Keratinocyte (primary cell): ENCODE results near the gene SCAPER. TPM values are rescaled to one million over a fixed set of nuclear protein-coding genes. Genes with fewer than 3 reads are reported as not detected.

Source experiments
- DNase-seq: peaks from one replicate; pipeline ENCODE4 v3.0.0-alpha.2; 2011; ENCODE audit warnings: low read depth, missing footprints, low spot score
- FAIRE-seq: peaks from 2 replicates; lab custom pipeline; 2011; peaks lifted over from hg19 to GRCh38; lab: Jason Lieb, UNC
- H2AFZ ChIP-seq: 2 replicates; pipeline ENCODE4 v1.6.0; 2012; ENCODE audit warnings: low read length, control low read depth, inconsistent platforms; ENCODE audit not compliant: control insufficient read depth
- H3K27ac ChIP-seq: 2 replicates; pipeline ENCODE4 v1.5.1; 2011; ENCODE audit warnings: low read length; ENCODE audit not compliant: control insufficient read depth, insufficient read depth
- H3K27me3 ChIP-seq: 3 replicates; pipeline ENCODE4 v1.6.0; 2011; ENCODE audit warnings: low read length; ENCODE audit not compliant: control insufficient read depth, insufficient read depth; ENCODE audit errors: extremely low read depth
- H3K36me3 ChIP-seq, 2 experiments: 2 replicates in 1 of 2; 3 replicates in 1 of 2; pipeline ENCODE4 v1.5.1; 2011; ENCODE audit warnings: low read length in 2 of 2, mild to moderate bottlenecking in 1 of 2; ENCODE audit not compliant: control insufficient read depth in 2 of 2, insufficient read depth in 2 of 2; ENCODE audit errors: extremely low read depth in 1 of 2
- H3K4me1 ChIP-seq: 3 replicates; pipeline ENCODE4 v1.5.1; 2011; ENCODE audit warnings: low read length; ENCODE audit not compliant: control insufficient read depth, insufficient read depth; ENCODE audit errors: extremely low read depth
- H3K4me2 ChIP-seq: 3 replicates; pipeline ENCODE4 v1.6.0; 2011; ENCODE audit warnings: low read depth, low read length; ENCODE audit not compliant: control insufficient read depth, insufficient read depth; ENCODE audit errors: extremely low read depth
- H3K4me3 ChIP-seq, 3 experiments: fragments of 200-600 bp in 1 of 3; sonication (generic) in 1 of 3; 2 replicates in 2 of 3; 3 replicates in 1 of 3; pipeline ENCODE4 v1.5.1; 2011 to 2016; ENCODE audit warnings: low read length in 3 of 3, mild to moderate bottlenecking in 3 of 3, control low read depth in 2 of 3, inconsistent platforms in 1 of 3, low read depth in 1 of 3, mixed read lengths in 1 of 3, mixed run types in 1 of 3, moderate library complexity in 1 of 3; ENCODE audit not compliant: control insufficient read depth in 2 of 3, insufficient read depth in 2 of 3; ENCODE audit errors: extremely low read depth in 1 of 3
- H3K79me2 ChIP-seq: 2 replicates; pipeline ENCODE4 v1.6.0; 2012; ENCODE audit warnings: low read length; ENCODE audit not compliant: control insufficient read depth, insufficient read depth
- H3K9ac ChIP-seq: 3 replicates; pipeline ENCODE4 v1.6.0; 2011; ENCODE audit warnings: low read length; ENCODE audit not compliant: control insufficient read depth, insufficient read depth; ENCODE audit errors: extremely low read depth
- H3K9me1 ChIP-seq: 3 replicates; pipeline ENCODE4 v1.6.0; 2011; ENCODE audit warnings: low read length; ENCODE audit not compliant: control insufficient read depth, insufficient read depth; ENCODE audit errors: extremely low read depth
- H3K9me3 ChIP-seq: 2 replicates; pipeline ENCODE4 v1.5.1; 2012; ENCODE audit warnings: low read depth, low read length; ENCODE audit not compliant: control insufficient read depth
- H4K20me1 ChIP-seq: 3 replicates; pipeline ENCODE4 v1.6.0; 2011; ENCODE audit warnings: low read length; ENCODE audit not compliant: control insufficient read depth, insufficient read depth; ENCODE audit errors: extremely low read depth
- EZH2 ChIP-seq: IDR thresholded peaks from one replicate; pipeline ENCODE4 v1.6.1; 2012; ENCODE audit warnings: inconsistent platforms, mild to moderate bottlenecking, low read length, moderate library complexity
- dilution Hi-C: fragments of 300-500 bp; cut with MboI; formaldehyde crosslinking; loops from one replicate; pipeline ENCODE4 v1.7.0; 2020; ENCODE audit warnings: low sequenced_read_pairs; ENCODE audit not compliant: extremely low pct_ligation_motif_present
- polyA plus RNA-seq, 5 experiments: library from polyadenylated mRNA; depleted of rRNA in 3 of 5; stranded (reverse) in 3 of 5; stranded (forward) in 1 of 5; unstranded in 1 of 5; fragments of >200 nt; gene quantifications; 1 replicate in 1 of 5; 2 replicates in 3 of 5; 3 replicates in 1 of 5; pipeline versions ENCODE4 v1.2.1 to v1.2.3, GENCODE V29; 2011 to 2012; ENCODE audit warnings: missing spikeins in 2 of 5, low read depth in 1 of 5, low replicate concordance in 1 of 5
- TF ChIP-seq, protein P1 (sequence below), 3 experiments: IDR thresholded peaks in 1 of 3; conservative IDR thresholded peaks in 1 of 3; optimal IDR thresholded peaks in 1 of 3; 2 replicates in 2 of 3; 3 replicates in 1 of 3; pipeline versions ENCODE3 to v1.5.1; 2011; ENCODE audit warnings: low read length in 3 of 3, mild to moderate bottlenecking in 3 of 3, moderate library complexity in 2 of 3, control low read depth in 1 of 3, inconsistent platforms in 1 of 3; ENCODE audit not compliant: insufficient read depth in 2 of 3; ENCODE audit errors: extremely low read depth in 1 of 3

SCAPER gene
- polyA plus RNA-seq, 1 donor (not counting 4 experiments of a cell fraction or from before 2014, with no cell fraction given) = 5.2 TPM

DNA sequence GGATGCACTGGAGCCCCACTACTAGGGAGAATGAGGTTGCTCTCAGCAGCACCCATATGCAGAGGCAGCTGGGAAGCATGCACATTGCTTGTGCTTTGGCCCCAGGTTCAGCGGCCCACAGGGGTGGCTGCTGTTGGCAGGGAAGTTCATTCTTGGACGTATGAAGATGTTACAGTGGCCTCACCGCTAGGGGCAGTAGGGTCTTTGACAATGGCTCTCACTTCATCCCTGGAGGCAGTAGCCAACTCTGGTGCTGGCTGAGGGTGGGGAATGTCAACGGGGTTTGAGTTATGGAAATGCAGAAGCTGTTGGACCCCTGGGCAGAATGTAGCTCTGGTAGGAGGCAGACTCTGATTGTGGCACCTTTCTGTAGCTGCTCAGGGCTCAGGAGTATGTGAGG is 279.9 kb downstream of the SCAPER start:
- Histone ChIP-seq H3K9me1 (no peaks in the 10 kb centered on the region), H4K20me1 (no peaks in the 10 kb centered on the region), H3K27me3 (no peaks in the 10 kb centered on the region), H3K4me2 (no peak overlapping the region), H3K4me1 (no peaks in the 10 kb centered on the region), H3K4me3 (no peak overlapping the region), H3K9me3 (no peaks in the 10 kb centered on the region), H3K79me2 (no peaks in the 10 kb centered on the region), H3K36me3 (peaks cover 0 to 2% of the 10 kb centered on the region in 2 experiments), H2AFZ (no peak overlapping the region), H3K9ac (no peak overlapping the region), H3K27ac (no peak overlapping the region)
- FAIRE-seq (no peak), DNase-seq (no peak)
- no peak for TF ChIP-seq EZH2
- TF ChIP-seq, protein P1, sequence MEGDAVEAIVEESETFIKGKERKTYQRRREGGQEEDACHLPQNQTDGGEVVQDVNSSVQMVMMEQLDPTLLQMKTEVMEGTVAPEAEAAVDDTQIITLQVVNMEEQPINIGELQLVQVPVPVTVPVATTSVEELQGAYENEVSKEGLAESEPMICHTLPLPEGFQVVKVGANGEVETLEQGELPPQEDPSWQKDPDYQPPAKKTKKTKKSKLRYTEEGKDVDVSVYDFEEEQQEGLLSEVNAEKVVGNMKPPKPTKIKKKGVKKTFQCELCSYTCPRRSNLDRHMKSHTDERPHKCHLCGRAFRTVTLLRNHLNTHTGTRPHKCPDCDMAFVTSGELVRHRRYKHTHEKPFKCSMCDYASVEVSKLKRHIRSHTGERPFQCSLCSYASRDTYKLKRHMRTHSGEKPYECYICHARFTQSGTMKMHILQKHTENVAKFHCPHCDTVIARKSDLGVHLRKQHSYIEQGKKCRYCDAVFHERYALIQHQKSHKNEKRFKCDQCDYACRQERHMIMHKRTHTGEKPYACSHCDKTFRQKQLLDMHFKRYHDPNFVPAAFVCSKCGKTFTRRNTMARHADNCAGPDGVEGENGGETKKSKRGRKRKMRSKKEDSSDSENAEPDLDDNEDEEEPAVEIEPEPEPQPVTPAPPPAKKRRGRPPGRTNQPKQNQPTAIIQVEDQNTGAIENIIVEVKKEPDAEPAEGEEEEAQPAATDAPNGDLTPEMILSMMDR (optimal IDR thresholded peaks at IDR 0.05 in 1 of 3, IDR thresholded peaks at IDR 0.05 in 1 of 3, conservative IDR thresholded peaks at IDR 0.05 in 1 of 3; ENCODE audit: extremely low read depth in 1 of 3, insufficient read depth in 2 of 3, low read length in 3 of 3) = no peak
- dilution Hi-C loops = no loop called here

DNA sequence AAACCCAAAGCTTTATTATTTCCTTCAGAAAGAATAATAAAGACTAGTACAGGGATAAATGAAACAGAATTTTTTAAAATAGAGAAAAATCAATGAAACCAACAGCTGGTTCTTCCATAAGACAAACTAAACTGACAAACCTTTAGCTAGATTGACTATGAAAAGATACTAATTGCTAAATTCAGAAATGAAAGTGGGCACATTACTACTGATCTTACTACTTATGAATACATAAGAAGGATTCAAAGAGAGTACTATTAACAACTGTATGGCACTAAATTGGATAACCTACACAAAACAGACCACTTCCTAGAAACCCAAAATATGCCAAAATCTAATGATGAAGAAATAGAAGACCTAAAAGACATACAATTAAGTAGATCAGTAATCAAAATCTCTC is 290.4 kb downstream of the SCAPER start:
- TF ChIP-seq, protein P1 (optimal IDR thresholded peaks at IDR 0.05 in 1 of 3, IDR thresholded peaks at IDR 0.05 in 1 of 3, conservative IDR thresholded peaks at IDR 0.05 in 1 of 3; ENCODE audit: extremely low read depth in 1 of 3, insufficient read depth in 2 of 3, low read length in 3 of 3) = no peak
- Histone ChIP-seq H3K9ac (no peak overlapping the region), H3K4me1 (no peaks in the 10 kb centered on the region), H3K9me1 (no peaks in the 10 kb centered on the region), H3K79me2 (no peaks in the 10 kb centered on the region), H3K27ac (no peak overlapping the region), H3K36me3 (no peaks in the 10 kb centered on the region), H3K4me3 (no peak overlapping the region), H3K9me3 (no peaks in the 10 kb centered on the region), H2AFZ (no peak overlapping the region), H4K20me1 (no peaks in the 10 kb centered on the region), H3K27me3 (no peaks in the 10 kb centered on the region), H3K4me2 (no peak overlapping the region)
- FAIRE-seq (no peak), DNase-seq (no peak)
- dilution Hi-C loops = no loop called here
